Measurements from ENCODE around the gene TGFB1I1. TPM values are rescaled to one million over a fixed set of nuclear protein-coding genes. Genes with fewer than 3 reads are reported as not detected.

TGFB1I1 gene
- total RNA-seq, 1 experiment from 2014 or later = 4.3 TPM

DNA sequence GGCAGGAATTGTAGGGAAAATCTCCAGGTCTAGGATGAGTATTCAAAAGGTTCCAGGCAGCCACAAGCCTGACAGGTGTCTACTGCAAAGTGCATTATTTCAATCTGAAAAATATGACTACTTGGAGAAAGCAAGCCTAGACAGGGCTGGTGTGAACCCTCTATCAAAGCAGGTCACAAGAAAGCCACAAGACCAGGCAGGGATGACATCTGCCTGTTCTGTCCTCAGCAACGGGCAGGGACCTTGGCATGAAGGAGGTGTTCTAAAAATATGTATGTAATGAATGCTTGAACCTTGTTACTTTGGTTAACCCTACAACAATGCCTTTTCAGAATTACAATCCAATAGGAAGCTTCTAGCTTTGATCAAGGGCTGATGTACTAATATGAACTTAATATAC, 42.6 kb upstream of the TGFB1I1 start:
- H3K9me3 Mint-ChIP-seq = no peaks in the 10 kb centered on the region
- no peak for TF ChIP-seq HMGXB4 (CRISPR knock-in tag; IDR thresholded peaks at IDR 0.05)
- TF ChIP-seq NFE2L1 (CRISPR knock-in tag; IDR thresholded peaks at IDR 0.05) = no peak
- TF ChIP-seq SMAD3 (CRISPR knock-in tag; IDR thresholded peaks at IDR 0.05; ENCODE audit: borderline replicate concordance) = no peak
- no peak for TF ChIP-seq IRF2 (CRISPR knock-in tag; IDR thresholded peaks at IDR 0.05; ENCODE audit: borderline replicate concordance, low read depth)
- TF ChIP-seq, protein P1, sequence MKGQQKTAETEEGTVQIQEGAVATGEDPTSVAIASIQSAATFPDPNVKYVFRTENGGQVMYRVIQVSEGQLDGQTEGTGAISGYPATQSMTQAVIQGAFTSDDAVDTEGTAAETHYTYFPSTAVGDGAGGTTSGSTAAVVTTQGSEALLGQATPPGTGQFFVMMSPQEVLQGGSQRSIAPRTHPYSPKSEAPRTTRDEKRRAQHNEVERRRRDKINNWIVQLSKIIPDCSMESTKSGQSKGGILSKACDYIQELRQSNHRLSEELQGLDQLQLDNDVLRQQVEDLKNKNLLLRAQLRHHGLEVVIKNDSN (CRISPR knock-in tag; IDR thresholded peaks at IDR 0.05) = no peak
- TF ChIP-seq NR3C1 (CRISPR knock-in tag; conservative IDR thresholded peaks at IDR 0.05; ENCODE audit: low read depth) = no peak
- no peak for TF ChIP-seq NR1H2 (CRISPR knock-in tag; IDR thresholded peaks at IDR 0.05)
- TF ChIP-seq, protein P2, sequence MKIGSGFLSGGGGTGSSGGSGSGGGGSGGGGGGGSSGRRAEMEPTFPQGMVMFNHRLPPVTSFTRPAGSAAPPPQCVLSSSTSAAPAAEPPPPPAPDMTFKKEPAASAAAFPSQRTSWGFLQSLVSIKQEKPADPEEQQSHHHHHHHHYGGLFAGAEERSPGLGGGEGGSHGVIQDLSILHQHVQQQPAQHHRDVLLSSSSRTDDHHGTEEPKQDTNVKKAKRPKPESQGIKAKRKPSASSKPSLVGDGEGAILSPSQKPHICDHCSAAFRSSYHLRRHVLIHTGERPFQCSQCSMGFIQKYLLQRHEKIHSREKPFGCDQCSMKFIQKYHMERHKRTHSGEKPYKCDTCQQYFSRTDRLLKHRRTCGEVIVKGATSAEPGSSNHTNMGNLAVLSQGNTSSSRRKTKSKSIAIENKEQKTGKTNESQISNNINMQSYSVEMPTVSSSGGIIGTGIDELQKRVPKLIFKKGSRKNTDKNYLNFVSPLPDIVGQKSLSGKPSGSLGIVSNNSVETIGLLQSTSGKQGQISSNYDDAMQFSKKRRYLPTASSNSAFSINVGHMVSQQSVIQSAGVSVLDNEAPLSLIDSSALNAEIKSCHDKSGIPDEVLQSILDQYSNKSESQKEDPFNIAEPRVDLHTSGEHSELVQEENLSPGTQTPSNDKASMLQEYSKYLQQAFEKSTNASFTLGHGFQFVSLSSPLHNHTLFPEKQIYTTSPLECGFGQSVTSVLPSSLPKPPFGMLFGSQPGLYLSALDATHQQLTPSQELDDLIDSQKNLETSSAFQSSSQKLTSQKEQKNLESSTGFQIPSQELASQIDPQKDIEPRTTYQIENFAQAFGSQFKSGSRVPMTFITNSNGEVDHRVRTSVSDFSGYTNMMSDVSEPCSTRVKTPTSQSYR (CRISPR knock-in tag; IDR thresholded peaks at IDR 0.05) = no peak
- TF ChIP-seq ZNF317 (CRISPR knock-in tag; IDR thresholded peaks at IDR 0.05; ENCODE audit: borderline replicate concordance, low read depth) = no peak
- DNase-seq (ENCODE audit: low spot score) (no peak), ATAC-seq (no peak)
- H3K36me3 Mint-ChIP-seq = no peaks in the 10 kb centered on the region; the same call in 1 of the 2 replicates
- H3K4me3 Mint-ChIP-seq = no peak overlapping the region
- H3K27ac Mint-ChIP-seq = no peak overlapping the region
- H3K27me3 Mint-ChIP-seq (ENCODE audit: low read depth) = peaks cover 51% of the 10 kb centered on the region
- POLR2A ChIA-PET = no interaction called here
- H3K4me1 Mint-ChIP-seq = 0 out of 2 replicates have a peak, but pooled peaks cover 2% of the 10 kb centered on the region
- CTCF ChIA-PET = interaction anchor here (1.9 to 2.3 kb wide), 3 partner anchors 13 to 47 kb away, joined by 6 to 7 read pairs (median 7); partner anchors contain the start of gene ZNF843

DNA sequence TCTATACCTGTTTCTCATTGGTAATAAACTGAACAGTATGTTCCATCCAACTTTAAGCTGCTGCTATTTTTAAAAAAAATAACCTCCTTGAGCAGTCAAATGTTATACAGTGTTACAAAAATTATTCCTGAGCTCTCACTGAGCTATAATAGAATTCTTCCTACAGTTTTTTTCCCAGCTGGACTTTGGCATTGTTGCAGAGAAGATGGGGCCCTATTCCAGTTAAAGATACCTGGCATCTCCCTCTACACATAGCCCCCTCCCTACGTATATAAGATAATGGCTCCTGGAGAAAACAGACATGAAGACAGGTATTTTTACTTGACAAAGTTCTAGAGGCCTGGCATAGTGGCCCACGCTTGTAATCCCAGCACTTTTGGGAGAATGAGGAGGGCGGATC, 42.2 kb upstream of the TGFB1I1 start:
- H3K9me3 Mint-ChIP-seq = no peaks in the 10 kb centered on the region
- 0 out of 2 replicates have a peak, but pooled peaks cover 2% of the 10 kb centered on the region for H3K4me1 Mint-ChIP-seq
- no peak overlapping the region for H3K27ac Mint-ChIP-seq
- DNase-seq (ENCODE audit: low spot score) = no peak
- TF ChIP-seq, protein P3, sequence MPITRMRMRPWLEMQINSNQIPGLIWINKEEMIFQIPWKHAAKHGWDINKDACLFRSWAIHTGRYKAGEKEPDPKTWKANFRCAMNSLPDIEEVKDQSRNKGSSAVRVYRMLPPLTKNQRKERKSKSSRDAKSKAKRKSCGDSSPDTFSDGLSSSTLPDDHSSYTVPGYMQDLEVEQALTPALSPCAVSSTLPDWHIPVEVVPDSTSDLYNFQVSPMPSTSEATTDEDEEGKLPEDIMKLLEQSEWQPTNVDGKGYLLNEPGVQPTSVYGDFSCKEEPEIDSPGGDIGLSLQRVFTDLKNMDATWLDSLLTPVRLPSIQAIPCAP (CRISPR knock-in tag; IDR thresholded peaks at IDR 0.05) = no peak
- TF ChIP-seq RORB (CRISPR knock-in tag; IDR thresholded peaks at IDR 0.05) = no peak
- TF ChIP-seq, protein P4, sequence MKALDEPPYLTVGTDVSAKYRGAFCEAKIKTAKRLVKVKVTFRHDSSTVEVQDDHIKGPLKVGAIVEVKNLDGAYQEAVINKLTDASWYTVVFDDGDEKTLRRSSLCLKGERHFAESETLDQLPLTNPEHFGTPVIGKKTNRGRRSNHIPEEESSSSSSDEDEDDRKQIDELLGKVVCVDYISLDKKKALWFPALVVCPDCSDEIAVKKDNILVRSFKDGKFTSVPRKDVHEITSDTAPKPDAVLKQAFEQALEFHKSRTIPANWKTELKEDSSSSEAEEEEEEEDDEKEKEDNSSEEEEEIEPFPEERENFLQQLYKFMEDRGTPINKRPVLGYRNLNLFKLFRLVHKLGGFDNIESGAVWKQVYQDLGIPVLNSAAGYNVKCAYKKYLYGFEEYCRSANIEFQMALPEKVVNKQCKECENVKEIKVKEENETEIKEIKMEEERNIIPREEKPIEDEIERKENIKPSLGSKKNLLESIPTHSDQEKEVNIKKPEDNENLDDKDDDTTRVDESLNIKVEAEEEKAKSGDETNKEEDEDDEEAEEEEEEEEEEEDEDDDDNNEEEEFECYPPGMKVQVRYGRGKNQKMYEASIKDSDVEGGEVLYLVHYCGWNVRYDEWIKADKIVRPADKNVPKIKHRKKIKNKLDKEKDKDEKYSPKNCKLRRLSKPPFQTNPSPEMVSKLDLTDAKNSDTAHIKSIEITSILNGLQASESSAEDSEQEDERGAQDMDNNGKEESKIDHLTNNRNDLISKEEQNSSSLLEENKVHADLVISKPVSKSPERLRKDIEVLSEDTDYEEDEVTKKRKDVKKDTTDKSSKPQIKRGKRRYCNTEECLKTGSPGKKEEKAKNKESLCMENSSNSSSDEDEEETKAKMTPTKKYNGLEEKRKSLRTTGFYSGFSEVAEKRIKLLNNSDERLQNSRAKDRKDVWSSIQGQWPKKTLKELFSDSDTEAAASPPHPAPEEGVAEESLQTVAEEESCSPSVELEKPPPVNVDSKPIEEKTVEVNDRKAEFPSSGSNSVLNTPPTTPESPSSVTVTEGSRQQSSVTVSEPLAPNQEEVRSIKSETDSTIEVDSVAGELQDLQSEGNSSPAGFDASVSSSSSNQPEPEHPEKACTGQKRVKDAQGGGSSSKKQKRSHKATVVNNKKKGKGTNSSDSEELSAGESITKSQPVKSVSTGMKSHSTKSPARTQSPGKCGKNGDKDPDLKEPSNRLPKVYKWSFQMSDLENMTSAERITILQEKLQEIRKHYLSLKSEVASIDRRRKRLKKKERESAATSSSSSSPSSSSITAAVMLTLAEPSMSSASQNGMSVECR (CRISPR knock-in tag; IDR thresholded peaks at IDR 0.05; ENCODE audit: borderline replicate concordance) = no peak
- no peak for TF ChIP-seq NFE2L1 (CRISPR knock-in tag; IDR thresholded peaks at IDR 0.05)
- TF ChIP-seq ZNF423 (CRISPR knock-in tag; IDR thresholded peaks at IDR 0.05) = no peak
- no peaks in the 10 kb centered on the region; the same call in 1 of the 2 replicates for H3K36me3 Mint-ChIP-seq
- peaks cover 46% of the 10 kb centered on the region for H3K27me3 Mint-ChIP-seq (ENCODE audit: low read depth)
- CTCF ChIA-PET = interaction anchor here (1.0 to 2.3 kb wide), 6 partner anchors 13 to 445 kb away, joined by 3 to 7 read pairs (median 4); partner anchors contain the start of genes HSD3B7 and ZNF843
- POLR2A ChIA-PET = no interaction called here
- no peak for ATAC-seq
- no peak overlapping the region for H3K4me3 Mint-ChIP-seq

All from WTC11 (cell line).